NCI-H226 (cell line): ENCODE data around the gene SKIDA1.
"Not testable (repeated sequence)": the region's sequence is repeated elsewhere in the genome, so short reads cannot be mapped to it uniquely, and the experiment has no call there.

ENCODE experiments used
- DNase-seq: peaks from one replicate; pipeline ENCODE4 v3.0.0-alpha.2; 2015

Gene SKIDA1

DNA sequence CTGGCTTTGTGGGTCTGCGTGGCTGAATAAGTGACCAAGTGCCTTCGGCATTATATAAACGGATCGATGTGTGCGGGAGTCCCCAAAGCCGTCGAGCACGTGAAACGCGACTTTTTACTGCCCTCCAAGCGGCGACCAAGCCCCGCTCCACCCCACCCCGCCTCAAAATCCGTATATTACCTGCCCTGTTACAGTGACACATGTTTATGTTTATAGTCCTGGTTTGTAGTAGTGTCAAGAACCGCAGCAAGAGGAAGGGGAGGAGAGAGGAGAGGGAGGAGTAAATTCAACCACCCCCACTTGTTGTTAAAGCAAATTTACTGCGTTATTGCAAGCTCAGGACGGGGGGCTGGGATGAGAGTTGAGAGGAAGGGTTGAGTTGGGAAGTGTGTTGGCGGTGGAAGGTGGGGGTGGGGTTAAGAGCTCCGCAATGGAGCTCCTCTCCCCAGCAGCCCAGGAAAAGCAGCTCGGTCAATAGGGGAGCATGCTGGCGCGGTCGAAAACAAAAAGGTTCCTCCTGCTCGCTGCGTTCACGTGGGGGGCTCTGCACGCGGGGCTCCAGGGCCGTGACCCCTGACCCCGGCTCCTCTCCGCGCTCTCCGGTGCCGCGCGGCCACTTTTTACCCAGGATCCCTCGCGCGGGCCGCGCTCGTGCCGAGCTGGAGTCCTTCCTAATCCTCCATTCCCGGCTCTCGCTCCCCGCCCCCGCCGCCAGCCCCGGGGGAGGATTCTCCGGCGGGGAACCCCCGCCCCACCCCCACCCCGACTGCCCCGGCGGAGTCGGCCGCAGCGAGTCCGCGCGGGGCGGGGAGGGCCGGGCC is at the start of gene SKIDA1:
Gene SKIDA1 (minus strand): TSS at position 316 of the 821 bp plus-strand sequence. CDS start 7,860 bp downstream, outside the sequence.
- DNase-seq, result peak; percentile 70

DNA sequence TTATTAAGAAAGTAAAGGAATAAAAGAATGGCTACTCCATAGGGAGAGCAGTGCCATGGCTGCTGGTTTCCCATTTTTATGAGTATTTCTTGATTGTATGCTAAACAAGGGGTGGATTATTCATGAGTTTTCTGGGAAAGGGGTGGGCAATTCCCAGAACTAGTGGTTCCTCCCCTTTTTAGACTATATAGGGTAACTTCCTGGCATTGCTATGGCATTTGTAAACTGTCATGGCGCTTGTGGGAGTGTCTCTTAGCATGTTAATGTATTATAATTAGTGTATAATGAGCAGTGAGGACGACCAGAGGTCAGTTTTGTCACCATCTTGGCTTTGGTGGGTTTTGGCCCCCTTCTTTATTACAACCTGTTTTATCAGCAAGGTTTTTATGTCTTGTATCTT is 49.0 kb upstream of the SKIDA1 start:
- not testable (repeated sequence) for DNase-seq

- DNase-seq, result peak; percentile 27
Observed at GRCh38 chr10:21572578-21572977, 47.1 kb upstream of the SKIDA1 start.

- no peak for DNase-seq
Observed at GRCh38 chr10:21570761-21571521, 45.5 kb upstream of the SKIDA1 start.

GRCh38 chr10:21558984-21559383 is 33.5 kb upstream of the SKIDA1 start:
- DNase-seq, result not testable (repeated sequence)

DNA sequence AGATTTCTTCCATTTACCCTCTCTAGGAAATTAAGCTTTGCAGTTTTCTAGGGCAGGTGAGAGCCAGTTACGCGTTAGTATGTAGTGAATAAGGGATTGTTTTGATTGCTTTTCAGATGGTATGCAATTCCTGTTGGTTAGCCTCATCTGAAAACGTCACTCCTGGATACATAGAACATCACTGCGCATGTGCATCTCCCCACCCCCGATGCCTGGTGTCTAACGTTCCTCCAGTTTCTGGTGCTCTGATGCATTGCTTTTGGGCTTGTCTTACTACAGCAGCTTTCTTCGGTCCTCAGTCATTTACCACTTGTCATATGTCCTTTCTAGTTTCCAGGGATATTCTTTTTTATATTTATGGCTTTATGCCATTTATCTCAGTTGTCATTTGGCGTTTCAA is 31.0 kb upstream of the SKIDA1 start:
- DNase-seq, result no peak

- no peak for DNase-seq
Observed at GRCh38 chr10:21552638-21553037, 27.2 kb upstream of the SKIDA1 start.

- no peak for DNase-seq
Observed at GRCh38 chr10:21547246-21547645, 21.8 kb upstream of the SKIDA1 start.

GRCh38 chr10:21540701-21541100 is 15.2 kb upstream of the SKIDA1 start:
- not testable (repeated sequence) for DNase-seq

DNA sequence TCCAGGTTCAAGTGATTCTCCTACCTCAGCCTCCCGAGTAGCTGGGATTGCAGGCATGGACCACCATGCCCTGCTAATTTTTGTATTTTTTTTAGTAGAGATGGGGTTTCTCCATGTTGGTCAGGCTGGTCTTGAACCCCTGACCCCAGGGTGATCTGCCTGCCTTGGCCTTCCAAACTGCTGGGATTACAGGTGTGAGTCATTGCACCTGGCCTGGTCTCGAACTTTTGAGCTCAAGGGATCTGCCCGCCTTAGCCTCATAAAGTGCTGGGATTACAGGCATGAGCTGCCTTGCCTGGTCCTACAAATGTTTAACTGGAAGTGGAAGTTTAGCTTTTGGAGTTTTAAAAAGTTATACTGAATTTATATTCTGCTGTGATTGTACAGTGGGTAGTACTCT is 11.4 kb upstream of the SKIDA1 start:
- DNase-seq, result no peak

DNA sequence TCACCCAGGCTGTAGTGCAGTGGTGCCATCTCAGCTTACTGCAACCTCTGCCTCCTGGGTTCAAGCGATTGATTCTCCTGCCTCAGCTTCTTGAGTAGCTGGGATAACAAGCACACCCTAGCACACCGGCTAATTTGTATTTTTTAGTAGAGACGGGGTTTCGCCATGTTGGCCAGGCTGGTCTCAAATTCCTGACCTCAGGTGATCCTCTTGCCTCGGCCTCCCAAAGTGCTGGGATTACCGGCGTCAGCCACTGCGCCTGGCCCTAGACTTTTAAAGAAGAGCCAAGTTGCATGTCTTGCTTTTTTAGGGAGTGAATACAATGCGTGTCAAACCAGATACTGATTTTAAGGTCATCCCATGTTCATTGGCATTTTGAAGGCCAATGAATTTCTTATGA is 10.5 kb upstream of the SKIDA1 start:
- DNase-seq, result not testable (repeated sequence)

DNA sequence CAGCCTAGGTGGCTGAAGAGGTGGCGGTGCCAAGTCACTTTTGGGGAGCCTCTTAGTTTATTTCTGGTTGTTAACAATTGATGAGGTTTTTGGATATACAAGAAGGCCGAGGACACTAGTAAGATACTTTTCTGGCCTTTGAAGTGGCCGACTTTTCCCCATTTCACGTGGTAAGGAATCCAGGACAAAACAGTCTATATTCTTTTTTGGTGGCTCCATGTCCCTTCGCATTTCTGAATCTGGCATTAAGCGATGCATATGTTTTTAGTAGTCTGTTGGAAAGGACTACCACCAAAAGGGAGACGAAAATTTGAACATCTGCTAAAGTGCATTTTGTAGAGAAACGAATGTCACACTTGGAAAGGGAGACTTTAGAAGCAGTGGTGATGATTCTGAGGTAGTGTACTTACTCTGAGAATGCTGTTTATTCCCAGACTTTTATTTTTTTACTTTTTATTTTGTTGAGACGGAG is 10.0 kb upstream of the SKIDA1 start:
- no peak for DNase-seq

DNA sequence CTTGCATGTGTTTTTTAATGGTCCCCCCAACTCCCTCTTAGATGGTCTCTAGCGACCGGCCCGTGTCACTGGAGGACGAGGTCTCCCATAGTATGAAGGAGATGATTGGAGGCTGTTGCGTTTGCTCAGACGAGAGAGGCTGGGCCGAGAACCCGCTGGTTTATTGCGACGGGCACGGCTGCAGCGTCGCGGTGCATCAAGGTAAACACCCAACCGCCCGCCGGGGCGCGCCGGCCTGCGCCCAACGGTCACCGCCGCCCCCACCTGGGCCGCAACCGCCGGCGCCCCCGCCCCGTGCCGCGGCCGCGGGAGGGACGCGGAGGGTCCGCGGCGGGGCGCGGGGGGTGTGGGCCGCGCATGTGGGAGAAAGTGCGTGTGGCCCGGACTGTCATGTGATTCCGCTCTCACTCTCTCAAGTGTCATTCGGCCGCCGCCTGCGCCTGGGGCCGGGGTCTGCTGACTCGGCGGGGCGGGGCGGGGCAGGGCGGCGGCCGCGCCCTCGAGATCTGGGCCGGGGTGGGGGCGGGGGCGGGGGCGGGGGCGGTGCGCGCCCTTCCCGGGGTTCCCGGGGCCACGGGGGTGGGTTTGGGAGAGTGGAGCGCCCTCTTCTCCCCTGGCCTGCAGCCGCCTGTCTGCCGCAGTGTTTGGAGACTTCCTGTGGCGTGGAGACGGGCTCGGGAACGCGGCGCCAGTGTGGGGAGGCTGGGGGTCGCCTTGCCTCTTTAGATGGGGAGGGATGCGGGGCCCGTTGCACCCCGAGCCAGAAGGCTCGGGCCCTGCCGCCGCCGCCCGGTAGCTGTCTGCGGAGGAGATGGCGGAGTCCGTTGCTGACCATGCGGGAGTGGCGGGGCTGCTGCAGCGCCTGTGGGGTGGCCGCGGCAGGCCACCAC is 9.4 kb upstream of the SKIDA1 start:
- DNase-seq, result peak; percentile 36

DNA sequence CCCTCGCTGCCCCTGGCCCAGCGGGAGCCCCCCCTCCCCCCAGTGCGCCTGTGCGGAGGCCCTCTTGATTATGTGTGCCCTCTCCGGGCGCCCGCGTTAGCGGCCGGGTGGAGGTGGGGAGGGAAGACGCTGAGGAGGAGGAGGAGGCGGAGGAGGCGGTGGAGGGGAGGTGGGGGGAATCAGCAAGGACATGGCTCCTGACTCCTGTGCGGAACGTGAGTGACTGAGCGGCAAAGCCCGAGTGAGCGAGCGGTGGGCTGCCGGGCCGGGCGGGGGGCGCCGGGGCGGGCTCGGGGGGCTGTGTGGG is 8.8 kb upstream of the SKIDA1 start:
- no peak for DNase-seq

DNA sequence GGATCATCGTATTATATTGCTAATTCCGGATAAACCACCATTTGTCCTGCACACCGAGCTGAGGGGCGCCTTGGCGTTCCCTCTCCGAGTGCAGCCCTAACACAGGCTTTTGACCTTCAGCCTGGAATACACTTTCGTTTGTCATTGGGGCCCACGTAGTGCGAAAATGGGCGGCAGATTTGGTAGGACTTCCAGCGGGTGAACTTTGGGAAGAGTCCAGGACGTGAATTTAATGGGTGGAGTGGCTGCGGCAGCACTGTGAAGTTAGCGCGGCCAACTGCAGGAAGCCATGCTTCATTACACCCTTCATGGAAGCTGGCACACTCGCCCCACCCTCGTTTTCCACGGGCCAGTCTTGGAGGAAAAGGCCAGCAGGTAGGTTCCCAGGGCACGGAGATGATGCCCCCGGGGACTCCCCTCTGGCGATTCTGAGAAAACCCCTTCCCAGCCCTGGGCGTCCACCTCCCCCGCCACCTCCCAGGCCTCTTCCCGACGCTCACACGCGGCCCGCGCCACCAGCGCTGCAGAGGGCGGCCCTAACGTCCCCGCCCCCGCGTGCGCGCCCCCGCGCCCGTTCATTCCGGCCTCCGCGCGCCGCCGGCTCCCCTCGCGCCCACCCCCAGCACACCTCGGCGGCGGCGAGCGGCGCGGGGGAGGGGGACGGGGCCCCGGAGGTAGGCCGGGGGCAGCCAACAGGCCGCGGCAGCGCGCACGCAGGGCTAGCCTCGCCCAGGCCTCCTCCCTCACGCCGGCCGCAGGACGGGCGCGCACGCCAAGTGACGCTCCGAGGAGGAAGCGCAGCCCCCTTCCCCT is 8.2 kb upstream of the SKIDA1 start, which contains the start of gene MLLT10:
Gene MLLT10 (plus strand): TSS at position 766 of the 813 bp plus-strand sequence. CDS start 413 bp downstream, outside the sequence.
- peak; percentile 96 for DNase-seq

DNA sequence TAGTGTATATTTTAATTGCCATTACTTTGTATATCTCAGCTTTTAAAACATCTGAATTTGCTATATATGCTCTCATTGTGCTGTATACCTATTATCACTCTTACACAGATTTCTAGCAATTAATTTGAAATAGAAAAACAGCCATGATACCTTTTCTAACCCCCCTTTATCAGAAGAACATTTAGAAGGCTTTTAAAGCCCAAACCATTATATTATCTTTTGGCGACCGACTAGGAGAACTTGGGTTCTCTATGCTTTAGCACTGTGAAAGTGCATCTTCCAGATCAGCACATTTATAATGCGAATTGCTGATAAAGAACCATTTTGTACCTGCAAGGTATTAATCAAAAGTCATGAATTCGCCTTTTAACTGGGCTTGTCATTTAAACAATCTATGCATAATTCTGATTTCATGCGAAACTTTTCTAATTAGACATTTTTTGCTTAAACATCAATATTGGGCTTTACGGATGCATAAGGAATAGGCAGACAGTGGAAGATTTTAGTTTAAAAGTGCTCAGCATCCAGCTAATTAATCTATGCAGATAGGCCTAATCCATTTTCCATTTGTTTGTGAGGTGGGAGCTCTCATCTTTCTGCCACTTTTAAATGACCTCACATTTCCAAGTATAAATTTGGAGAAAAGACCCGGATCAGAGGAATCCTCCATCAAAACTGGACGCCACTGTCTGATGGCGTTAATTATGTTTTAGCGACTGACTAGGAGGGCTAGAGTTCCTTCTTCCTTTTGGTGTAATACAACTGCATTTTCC is 7.4 kb upstream of the SKIDA1 start:
- DNase-seq, result no peak

DNA sequence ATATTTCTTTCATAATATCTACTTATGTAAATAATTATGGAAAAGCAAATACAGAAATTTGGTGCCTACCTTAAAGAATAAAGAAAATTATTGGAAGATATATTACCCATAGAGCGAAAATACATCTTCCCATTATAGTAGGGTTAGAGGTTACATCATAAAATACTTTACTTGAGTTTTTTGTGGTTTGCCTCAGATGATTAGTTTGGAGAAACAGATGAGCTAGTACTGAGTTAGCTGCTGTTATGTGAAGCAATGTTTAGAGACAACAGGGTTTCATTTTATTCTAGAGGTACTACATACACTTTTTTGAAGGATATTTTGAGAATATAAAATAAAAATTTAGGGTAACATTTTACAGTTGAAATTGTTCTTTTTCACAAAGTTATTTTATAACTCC is 5.7 kb upstream of the SKIDA1 start:
- no peak for DNase-seq

DNA sequence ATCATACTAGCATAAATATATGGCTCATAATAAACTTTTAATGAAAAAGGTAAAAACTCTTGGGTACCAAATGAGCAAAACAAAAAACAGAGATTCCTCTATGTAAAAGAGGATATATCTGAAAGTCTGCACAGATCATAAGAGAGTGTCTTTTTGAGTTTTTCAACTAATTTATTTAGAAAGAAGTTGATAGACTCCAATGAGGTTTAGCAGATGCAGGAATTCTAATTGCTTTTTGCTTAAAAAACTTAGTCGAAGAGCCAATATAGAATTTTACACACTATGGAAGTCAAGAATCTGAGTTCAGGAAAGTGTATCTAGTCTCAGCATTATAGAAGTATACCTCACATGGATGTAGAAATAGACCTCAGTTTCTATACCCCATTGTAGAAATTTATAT is 5.2 kb upstream of the SKIDA1 start:
- no peak for DNase-seq

- DNase-seq, result no peak
Observed at GRCh38 chr10:21530168-21530567, 4.7 kb upstream of the SKIDA1 start.

GRCh38 chr10:21529032-21529910 is 3.8 kb upstream of the SKIDA1 start:
- no peak for DNase-seq
